NK-92 (cell line): Measurements from ENCODE around the gene IDNK.

Source experiments
- DNase-seq: peaks from one replicate; lab custom pipeline; 2025; ENCODE audit not compliant: unreplicated experiment; lab: John Stamatoyannopoulos, UW

Gene IDNK

DNA sequence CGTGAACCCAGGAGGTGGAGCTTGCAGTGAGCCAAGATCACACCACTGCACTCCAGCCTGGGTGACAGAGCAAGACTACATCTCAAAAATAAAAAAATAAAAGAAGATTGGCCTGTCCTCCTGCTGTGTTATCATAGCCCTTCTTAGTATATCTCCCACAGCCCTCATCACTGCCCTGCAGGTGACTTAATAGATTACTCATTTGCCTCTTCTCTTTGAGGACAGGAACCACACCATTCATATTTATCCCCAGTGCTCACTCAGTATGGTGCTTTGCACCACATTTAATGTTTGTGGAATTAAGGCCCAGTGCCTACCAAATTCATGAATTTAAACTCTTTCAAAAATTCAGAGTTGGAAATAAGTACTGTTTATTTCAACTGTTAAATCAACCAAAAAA is 10.3 kb downstream of the IDNK start:
- DNase-seq: no peak

DNA sequence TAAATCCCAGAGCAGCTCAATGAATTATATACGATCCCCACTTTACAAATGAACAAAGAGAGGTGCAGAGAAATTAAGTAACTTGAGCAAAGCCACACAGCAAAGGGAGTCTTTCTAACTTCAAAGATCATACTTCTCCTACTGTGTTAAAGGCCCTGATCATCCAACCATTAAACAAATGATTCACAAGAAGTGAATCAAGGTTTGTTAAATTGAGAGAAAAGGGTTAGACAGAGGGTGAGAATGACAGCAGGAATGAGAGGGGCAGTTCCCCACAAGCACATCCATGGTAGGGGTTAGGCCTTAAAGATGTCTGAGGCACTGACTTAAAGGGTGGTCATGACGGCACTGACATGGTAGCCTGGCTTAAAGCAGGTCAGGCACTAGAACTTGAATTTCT is 10.7 kb downstream of the IDNK start:
- no peak for DNase-seq

DNA sequence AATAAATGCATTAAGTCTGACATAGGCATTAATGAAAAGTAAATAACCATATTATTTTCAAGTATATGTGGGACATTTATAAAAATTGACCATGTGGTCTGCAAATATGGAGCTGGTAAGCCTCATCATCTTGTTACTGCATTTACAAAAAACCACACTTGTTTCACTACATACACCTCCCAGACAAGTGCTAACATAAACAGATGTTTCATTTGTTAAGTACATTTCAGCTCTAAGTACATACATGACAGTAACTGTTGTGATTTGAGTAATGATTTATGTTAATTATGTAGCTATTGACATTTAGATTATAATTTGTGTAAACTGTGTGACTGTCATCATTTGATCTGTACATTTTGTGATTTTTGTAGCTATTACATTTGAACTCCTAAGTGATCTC is 13.9 kb downstream of the IDNK start:
- no peak for DNase-seq

DNA sequence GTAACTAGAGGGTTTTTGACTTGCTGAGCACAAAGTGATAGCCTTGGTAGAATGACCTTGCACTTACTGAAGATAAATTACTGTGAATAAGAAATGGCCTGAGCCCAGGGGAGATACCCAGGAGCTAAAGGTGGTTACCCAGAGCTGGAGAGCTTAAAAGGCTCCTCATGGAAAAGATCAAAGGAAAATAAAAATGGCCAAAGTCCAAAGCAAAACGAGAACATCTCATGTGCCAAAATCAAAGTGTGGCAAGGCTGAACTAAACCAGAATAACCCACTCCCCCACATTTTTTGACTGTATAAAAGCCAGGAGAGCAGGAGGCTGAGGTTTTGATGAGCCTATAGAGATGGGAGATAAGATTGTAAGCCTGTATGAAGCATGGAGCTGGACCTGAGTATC is 14.4 kb downstream of the IDNK start:
- no peak for DNase-seq

DNA sequence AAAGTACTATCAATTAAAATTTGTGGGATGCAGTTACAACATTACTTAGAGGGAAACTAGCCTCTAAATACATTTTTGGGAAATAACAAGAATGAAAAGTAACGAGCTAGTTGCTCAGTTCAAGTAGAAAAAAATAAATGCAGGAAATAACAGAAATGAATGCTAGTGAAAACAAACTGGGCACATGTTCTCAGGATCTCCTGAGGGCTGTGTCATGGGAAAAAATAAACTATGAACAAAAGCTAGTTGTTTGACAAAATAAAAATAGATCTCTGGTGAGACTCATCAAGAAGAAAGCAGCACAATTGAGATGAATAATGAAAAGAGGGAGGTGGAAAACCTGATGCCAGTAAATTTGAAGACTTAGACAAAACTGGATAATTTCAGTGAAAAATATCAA is 16.3 kb downstream of the IDNK start:
- DNase-seq: no peak

DNA sequence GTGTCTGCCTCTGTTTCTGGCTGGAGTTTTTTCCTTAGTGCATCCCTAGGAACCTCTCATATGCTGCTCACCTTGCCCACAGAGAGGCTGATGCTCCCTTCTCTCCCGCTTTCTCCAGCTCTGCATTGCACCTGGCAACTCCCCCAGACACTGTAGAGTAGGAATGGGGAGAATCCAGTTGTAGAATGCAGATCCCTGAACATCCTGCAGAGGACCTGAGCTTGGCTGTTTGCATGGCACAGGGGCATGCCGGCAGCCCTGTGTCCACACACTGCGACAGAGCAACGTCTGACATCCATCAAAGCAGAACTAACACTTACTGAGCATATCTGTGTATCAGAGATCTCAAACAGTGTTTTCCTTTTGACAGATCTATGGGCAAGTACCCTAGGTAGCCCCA is 19.9 kb downstream of the IDNK start:
- DNase-seq: no peak

DNA sequence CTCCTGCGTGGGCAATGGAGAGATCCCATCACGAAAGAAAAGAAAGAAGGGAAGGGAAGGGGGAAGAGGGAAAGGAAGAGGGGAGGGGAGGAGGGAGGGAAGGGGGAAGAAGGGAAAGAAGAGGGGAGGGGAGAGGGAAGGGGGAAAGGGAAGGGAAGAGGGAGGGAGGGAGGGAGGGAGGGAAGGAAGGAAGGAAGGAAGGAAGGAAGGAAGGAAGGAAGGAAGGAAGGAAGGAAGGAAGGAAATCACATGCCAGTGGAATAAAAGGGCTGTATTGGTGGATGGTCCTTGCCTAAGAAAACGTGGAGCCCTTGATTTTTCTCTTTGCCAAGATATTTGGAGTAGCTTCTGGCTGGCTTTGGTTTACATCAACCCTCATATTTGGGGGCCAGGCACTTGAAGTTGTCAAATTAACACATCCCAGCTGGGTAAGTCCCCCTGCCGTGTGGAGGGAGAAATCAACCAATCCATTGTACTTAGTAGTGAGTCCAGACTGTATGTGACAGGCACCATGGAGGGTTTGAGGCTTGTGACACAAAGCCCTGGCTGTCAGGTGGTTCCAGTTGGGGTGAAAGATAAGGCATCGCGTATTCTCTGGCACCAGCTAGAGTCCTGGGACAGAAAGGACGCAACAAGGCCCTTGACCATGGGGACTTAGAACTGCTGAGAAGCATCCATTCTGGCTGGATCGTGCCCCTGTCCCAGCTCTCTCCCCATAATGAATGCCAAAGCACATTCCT is 23.7 kb downstream of the IDNK start:
- DNase-seq: no peak

DNA sequence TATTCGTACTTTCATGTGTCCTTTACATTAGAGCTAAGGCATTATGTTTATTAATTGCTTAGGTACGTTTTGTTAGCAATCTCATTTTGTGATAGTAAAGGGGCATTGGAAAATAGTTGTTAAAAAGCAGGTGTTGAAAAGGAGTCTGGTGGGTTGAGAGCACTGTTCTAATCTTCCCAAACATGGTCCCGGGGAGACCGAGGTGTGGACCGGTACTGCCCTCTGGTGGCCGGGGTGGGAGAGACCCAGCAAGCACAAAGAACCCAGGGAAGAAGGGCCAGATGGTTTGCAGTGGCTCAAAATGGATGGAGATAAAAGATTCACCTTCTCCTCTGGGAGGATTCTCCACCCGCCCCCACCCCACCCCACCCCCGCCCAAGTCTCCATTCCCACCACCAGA is 26.1 kb downstream of the IDNK start:
- DNase-seq: no peak

DNA sequence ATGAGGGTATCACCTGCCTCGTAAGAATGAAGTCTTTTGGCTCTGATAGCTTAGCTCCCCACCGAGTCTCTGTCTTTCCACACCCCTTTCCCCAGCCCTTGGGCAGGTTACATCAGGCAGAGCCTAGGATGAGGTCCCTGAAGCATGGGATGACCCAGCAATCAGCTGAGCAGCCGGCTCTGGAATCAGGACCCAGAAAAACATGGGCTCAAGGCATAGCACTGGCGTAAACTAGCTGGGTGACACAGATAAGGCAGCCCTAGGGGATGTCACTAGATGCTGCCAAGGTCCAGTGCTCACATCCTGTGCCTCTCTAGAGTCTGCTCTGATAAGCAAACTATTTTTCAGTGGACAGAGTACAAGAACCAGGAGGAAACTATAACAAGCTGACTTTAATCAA is 26.6 kb downstream of the IDNK start:
- DNase-seq: no peak

DNA sequence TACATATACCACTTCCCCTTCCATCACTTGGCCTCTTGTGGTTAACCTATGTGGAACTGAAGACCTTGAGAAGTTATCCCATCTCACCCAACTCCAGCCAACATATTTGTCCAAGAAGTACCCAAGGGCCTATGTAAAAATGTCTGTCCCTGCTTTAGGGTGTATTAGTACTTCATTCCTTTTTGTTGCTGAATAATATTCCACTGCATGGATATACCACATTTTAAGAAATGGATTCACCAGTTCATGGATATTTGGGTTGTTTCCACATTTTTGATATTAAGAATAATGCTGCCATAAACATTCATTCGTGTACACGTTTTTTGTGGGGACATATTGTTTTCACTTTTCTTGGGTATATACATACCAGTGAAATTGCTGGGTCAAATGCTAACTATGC is 28.6 kb downstream of the IDNK start:
- DNase-seq: no peak

DNA sequence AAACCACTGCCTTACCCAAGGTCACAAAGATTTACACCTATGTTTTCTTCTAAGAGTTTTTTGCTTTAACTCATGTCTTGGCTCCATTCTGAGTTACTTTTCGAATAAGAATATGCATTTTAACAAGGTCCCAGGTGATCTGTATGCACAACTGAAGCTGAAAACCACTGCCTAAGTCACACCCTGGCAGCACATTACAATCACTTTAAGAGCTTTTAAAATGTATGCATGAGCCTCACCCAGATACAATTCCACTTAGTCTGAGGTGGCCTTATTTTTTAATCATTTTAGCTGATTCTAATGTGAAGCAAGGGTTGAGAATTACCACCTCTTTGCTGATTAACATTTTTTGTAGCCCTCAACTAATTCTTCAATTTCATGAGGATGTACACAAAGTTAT is 29.5 kb downstream of the IDNK start:
- no peak for DNase-seq

DNA sequence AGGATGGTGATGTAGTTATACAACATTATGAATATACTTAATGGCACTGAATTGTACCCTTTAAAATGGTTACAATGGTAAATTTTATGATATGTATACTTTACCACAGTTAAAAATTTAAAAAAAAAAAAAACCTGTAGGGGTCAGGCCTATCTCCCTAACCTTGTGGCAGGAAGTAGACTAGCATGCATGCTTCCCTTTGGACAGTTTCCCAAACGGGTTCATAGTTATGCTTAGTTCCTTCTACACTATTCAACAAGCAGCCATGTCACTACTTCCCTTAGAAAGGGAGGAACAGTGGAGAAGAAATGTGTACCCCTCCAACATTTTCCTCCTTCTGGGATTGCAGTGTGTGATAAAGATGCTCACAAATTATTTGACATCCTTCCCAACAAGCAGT is 32.5 kb downstream of the IDNK start:
- no peak for DNase-seq

DNA sequence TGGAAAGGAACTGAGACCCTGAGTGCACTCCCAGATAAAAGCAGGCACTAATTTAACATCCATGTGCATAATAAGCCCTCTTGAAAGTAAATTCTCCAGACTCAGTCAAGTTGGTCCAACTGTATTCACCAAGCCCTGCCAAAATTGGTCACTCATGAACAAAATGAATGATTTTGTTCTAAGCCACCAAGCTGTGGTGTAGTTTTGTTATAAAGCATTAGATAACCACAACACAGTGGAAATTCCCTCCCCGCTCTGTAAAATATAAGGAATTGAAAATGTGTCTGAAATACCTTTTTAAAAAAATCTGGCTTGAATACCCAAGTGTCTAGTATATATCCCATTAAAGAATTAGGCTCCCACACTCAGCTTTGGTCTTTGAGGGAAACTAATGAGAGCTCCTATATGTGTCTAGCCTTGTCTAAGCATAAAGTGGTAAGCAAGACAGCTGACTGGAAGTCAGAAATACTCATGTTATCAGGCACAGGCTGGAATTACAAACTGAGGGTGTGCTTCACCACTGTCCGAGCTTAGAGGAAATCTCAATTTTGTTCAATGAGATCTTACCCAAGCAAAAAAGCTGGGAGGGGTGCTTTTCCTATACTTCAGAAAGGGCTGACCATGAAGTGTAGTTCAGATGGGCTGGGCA is 33.2 kb downstream of the IDNK start:
- DNase-seq: no peak

DNA sequence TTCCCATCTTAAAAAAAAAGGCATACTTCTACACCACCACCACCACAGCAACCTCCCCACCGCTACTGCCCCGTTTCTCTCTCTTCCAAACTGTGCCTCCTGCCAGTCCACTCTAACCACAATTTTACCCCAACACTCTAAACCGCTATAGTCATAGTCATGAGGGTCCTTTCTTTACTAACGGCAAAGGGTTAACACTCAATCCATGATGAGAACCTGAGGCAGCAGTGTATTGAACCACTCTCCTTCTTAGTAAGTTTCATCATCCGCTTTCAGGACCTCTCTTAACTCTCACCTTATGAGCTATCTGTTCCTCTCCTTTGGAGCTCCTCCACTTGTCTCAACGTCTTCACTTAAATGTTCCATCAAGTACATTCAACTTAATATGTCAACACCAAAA is 34.0 kb downstream of the IDNK start:
- no peak for DNase-seq

DNA sequence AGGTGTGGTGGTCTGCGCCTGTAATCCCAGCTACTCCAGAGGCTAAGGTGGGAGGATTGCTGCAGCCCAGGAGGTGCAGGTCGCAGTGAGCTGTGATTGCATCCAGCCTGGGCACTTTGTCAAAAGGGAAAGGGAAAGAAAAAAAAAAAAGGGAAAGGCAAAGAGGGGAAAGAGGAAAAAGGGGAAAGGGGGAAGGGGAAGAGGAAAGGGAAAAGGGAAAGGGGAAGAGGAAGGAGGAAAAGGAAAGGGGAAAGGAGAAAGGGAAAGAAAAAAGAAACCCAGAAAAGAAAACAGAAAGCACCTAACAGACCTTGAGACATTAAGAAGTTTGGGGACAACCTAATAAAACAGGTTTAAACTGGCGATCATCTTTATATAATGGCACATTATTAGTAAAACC is 40.0 kb downstream of the IDNK start:
- no peak for DNase-seq

DNA sequence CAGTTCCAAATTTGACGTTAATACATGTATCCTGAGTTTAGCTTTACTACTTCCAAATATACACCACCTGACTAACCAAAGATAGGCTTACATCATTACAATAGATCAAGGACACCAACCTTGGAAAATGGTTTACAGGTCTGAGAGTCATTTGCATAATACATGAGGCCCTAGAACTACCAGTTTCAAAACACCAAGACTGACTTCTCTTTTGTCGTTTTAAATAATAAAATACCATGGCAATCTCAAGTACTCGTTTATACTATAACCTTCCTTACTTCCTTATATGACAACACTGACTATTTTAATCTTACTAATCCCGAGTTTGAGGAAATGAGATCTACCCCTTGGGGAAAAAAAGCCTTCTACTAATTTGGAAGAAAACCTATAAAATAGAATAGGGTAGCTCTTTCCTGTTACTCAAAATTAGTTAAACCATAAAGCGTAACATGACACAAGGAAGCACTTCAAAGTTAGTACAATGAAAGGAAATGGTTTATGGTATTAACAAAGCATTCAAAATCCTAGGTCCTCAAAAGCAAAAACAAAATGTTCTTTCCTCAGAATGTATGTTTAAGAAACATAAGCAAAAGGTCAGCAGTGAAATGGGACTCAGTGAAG is 42.7 kb downstream of the IDNK start:
- no peak for DNase-seq

DNA sequence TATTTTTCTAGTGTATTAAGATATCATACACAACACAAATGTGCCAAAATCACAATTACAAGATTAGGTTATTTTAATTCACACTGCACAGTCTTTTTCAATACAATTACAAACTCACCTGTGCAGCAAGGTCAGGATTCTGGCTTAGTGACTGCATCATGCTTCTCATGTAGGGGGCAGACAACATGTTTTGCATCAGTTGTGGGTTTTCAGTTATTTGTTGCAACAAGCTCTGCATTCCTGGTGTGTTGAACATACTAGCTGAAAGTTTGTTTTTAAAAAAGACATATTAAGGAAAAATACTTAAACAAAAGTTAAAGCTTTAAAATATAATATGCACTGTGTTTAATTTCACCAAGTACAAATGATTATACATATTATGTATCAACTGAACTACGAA is 46.1 kb downstream of the IDNK start:
- DNase-seq: no peak

DNA sequence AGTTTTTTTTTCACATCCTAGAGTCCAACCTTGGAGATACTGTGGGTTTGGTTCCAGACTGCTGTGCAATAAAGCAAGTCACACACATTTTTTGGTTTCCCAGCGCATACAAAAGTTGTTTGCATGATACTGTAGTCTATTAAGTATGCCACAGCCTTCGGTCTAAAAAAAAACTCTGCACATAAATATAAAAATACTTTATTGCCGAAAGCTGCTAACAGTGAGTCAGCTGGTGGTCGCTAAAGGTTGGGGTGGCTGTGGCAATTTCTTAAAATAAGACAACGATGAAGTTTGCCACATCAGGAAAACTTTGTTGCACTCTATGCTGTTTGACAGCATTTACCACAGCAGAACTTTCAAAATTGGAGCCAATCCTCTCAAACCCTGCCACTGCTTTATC is 47.4 kb downstream of the IDNK start:
- DNase-seq: no peak

DNA sequence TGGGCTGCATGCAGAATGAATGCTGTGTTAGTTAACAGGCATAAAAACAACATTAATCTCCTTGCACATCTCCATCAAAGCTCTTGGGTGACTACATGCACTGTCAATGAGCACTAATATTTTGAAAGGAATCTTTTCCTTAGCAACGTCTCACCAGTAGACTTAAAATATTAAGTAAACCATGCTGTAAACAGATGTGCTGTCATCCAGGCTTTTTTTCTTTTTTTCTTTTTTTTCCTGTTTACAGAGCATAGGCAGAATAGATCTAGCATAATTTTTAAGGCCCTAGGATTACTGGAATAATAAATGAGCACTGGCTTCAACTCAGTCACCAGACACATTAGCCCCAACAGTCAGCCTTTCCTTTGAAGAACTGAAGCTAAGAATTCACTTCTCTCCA is 48.5 kb downstream of the IDNK start:
- no peak for DNase-seq

DNA sequence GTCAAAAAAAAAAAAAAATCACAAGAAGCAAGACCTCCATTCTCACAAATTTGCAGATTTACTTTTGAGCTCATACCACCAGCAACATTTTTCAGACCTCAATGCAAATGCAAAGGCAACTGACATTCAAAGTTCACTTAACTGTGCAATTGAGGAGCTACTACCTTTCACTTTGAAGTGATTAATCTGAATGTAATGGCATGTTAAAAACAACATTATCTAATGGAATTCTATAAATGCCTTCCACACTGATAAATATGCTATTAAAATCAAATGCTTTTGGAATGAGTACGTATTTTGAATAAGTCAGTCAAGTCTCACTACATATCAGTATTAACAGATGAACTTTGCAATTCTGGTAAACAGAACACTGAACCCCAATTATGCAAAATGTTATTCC is 52.5 kb downstream of the IDNK start:
- no peak for DNase-seq

DNA sequence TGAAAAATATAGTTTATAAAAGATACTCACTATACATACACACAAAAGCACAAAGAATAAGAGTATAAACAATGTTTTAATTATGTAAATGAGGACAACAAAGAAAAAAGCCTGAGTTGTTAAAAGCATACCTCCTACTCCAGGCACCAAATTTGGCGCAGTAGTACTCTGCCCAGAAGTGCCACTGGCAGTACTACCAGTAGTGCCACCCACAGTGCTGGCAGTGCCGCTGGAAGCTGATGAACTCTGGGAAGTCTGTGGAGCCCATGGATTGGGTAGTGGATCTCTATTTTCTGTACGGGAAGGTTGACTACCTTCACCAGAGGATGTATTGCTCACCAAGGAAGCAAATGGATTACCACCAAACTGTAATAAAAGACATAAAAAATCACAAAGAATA is 54.7 kb downstream of the IDNK start:
- no peak for DNase-seq

DNA sequence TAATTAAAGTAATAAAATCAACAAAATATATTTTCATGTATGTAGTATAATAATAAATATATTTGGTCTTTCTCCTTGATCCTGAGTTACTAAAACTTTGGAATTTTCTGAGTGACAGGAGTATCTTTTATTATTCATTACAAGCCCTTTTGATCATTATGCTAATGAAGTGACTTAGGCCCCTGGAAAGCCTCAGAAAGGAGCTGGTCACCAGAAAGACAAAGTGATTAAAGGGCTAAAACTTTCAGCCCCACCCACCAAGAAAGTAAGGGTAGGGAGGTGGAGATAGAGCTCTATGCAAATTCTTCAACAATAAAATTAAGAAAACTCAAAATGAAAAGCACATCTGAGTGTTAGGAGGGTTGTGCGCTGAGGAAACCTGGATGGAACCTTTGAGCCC is 57.3 kb downstream of the IDNK start:
- DNase-seq: no peak

DNA sequence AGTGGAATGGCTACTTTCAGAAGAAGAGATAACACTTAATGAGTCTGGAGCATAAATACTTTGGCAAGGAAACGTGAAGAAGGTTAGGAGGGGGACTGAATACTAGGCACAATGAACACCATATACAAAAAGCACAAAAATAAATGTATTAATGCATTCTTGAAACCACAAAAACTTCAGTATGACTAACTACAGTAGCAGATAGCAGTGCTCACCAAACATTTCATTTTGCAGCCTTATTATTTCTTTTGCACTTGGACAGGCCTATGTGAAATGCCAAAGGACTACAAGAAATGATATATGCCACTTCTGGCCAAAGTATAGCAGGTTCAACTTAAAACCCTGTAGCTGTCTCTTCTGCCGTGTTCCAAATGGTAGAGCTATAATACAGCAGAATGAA is 58.5 kb downstream of the IDNK start:
- DNase-seq: no peak
